Epithelial cell of proximal tubule (primary cell): ENCODE measurements around the gene CAPN9. TPM values are rescaled to one million over a fixed set of nuclear protein-coding genes. Genes with fewer than 3 reads are reported as not detected.
"Not testable (repeated sequence)": the region's sequence is repeated elsewhere in the genome, so short reads cannot be mapped to it uniquely, and the experiment has no call there.

Experiments used
- DNase-seq: peaks from one replicate; pipeline ENCODE4 v3.0.0-alpha.2; 2011; ENCODE audit warnings: low read depth
- H3K4me3 ChIP-seq: 2 replicates; pipeline ENCODE4 v1.5.1; 2011; ENCODE audit warnings: low read depth, mild to moderate bottlenecking, low read length
- total RNA-seq: library from RNA; depleted of rRNA; stranded (reverse); fragments of >200 nt; gene quantifications from 2 replicates; pipeline ENCODE4 v1.2.3, GENCODE V29; 2015
- TF ChIP-seq, protein P1 (sequence below): conservative IDR thresholded peaks from 2 replicates; pipeline ENCODE4 v1.5.1; 2012; ENCODE audit warnings: low read depth, mild to moderate bottlenecking, low read length

CAPN9 gene
- total RNA-seq, 1 donor from 2014 or later: not detected

DNA sequence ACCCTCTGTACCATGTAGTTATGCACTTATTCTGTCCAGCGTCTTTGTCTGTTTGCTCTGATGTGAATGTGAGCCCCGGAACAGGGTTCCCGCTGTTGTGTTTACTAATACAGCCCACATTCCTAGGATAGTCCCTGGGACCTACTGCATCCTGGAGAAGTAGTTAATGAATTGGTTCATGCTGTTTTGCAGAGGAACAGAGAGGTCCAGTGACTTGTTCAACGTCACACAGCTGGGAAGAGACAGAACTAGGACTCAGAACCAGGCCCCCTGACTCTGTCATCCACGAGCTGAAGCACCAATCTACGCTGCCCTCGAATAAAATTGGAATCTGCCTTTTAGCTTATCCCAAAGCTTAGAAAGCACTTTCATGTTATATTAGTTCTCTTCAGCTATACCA, 34.0 kb upstream of the CAPN9 start:
- no peak overlapping the region for H3K4me3 ChIP-seq
- DNase-seq: no peak
- TF ChIP-seq, protein P1, sequence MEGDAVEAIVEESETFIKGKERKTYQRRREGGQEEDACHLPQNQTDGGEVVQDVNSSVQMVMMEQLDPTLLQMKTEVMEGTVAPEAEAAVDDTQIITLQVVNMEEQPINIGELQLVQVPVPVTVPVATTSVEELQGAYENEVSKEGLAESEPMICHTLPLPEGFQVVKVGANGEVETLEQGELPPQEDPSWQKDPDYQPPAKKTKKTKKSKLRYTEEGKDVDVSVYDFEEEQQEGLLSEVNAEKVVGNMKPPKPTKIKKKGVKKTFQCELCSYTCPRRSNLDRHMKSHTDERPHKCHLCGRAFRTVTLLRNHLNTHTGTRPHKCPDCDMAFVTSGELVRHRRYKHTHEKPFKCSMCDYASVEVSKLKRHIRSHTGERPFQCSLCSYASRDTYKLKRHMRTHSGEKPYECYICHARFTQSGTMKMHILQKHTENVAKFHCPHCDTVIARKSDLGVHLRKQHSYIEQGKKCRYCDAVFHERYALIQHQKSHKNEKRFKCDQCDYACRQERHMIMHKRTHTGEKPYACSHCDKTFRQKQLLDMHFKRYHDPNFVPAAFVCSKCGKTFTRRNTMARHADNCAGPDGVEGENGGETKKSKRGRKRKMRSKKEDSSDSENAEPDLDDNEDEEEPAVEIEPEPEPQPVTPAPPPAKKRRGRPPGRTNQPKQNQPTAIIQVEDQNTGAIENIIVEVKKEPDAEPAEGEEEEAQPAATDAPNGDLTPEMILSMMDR: no peak

DNA sequence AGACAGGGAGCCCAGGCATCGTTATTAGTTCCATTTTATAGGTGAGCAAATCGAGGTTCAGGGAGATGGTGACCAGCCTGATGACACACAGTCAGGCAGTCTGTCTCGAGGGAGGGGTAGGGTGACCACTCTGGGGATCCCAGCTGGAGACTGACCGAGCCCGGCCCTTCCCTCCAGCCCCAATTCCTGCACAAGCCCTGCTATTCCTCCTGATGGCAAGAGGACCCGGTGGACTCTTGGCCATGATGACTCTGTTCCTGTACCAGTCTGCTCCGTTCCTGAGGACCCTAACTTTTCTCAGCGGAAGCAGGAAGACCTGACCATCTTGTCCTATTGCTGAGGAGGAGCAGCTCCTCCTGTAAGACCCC, 33.7 kb upstream of the CAPN9 start:
- peak overlapping the region; percentile 31 for H3K4me3 ChIP-seq
- TF ChIP-seq, protein P1: no peak
- no peak for DNase-seq

DNA sequence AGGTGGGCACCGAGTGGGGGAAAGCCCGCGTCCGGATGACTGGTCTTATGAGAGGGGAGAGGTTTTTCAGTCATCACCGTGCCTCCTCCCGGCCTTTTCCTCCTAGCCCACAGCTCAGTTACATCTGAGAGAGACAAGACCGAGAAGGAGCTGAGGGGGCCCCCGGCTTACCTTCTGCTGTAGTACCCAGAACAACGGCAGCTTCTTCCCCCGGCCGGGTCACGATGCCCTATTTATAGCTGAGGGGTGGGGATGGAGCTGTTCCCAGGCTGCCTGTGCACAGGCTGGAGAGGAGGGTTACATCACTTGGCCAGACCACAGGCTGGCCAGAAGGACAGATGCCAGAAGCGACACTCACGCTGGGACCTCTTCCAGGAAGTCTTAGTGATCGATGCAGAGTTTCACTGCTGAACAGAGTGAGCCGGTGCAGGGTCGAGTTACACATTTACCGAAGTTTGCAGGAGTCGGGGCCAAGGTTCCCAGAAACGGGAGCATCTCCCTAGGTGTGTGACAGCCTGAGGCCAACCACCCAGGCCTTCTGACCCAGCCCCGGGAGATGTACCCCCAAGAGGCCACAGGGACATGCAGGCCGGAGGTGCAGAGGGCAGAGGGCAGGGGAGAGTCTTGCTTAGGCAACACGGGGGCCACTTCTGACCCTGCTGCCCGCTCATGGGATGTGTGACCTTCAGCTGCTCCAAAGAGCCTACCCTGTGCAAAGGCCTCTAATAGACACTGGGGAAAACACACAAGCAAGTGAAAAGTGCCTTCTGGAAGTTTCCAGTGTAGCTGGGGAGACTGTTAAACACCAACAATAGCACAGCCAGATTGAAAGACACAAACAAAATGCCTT, 33.0 kb upstream of the CAPN9 start, which contains the start of gene AGT:
AGT (minus strand) TSS at position 208 of the 850 bp plus-strand sequence. CDS start 3,299 bp downstream, outside the sequence.
- DNase-seq: peak; percentile 51
- H3K4me3 ChIP-seq: peak within 1 kb of the TSS; percentile 31
- TF ChIP-seq, protein P1: no peak

DNA sequence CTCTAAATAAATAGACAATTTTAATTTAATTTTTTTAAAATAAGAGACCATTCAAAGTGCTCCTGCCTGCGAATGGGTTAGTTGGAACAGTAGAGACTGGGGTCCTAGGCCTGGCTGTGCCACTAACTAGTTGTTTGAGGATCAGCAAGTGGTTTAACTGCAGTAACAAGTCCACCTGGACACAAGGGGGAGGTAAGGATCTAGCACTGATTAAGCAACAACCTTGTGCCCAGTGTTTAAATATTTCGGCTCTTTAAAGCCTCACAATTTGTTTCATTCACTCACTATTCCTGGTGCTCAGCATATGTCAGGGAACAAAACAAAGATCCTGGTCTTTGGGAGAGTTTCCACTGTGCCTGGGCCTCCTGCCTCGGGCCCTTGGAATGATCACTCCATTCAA, 31.7 kb upstream of the CAPN9 start:
- DNase-seq: no peak
- no peak overlapping the region for H3K4me3 ChIP-seq
- TF ChIP-seq, protein P1: peak; percentile 31

DNA sequence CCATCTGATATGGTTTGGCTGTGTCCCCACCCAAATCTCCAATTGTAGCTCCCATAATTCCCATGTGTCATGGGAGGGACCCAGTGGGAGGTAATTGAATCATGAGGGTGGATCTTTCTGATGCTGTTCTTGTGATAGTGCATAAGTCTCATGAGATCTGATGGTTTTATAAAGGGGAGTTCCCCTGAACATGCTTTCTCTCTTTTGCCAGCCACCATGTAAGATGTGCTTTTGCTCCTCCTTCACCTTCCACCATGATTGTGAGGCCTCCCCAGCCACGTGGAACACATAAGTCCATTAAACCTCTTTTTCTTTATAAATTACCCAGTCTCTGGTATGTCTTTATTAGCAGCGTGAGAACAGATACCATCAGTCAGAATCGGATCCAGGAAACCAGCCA, 30.7 kb upstream of the CAPN9 start:
- not testable (repeated sequence) for DNase-seq, H3K4me3 ChIP-seq

DNA sequence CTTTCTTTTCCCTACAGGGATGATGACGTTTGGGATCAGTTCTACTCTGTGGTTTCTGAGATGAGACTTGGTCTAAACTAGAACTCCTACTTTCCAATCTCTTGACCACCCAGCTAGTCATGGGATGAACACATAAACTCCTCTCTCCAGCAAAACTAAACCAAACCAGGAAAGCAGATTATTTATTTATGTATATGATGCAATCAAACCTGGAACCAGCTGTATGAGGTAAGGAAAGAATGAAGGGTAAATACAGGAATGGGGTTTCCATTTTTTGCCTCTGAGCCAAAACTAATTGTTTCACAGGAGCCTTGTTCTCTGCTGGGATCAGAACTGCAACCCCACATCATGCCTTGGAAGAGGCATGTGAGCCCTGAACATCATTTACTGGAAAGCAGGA, 29.9 kb upstream of the CAPN9 start:
- H3K4me3 ChIP-seq: no peak overlapping the region
- TF ChIP-seq, protein P1: no peak
- DNase-seq: no peak

DNA sequence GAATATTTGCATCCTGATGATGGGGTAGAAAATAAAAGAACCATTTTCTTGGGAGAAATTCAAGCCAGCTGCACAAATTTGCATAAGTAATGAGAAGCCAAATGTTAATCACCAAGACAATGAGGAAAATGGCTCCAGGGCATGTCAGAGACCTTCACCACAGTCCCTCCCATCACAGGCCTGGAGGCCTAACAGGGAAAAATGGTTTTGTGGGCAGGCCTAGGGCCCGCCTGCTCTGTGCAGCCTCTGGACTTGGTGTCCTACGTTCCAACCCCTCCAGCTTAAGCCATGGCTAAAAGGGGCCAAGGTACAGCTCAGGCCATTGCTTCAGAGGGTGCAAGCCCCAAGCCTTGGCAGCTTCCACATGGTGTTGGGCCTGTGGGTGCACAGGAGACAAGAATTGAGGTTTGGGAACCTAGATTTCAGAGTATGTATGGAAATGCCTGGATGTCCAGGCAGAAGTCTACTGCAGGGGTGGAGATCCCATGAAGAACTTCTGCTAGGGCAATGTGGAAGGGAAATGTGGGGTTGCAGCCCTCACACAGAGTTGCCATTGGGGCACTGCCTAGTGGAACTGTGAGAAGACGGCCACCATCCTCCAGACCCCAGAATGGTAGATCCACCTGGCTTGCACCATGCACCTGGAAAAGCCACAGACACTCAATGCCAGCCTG, 25.2 kb upstream of the CAPN9 start:
- DNase-seq: not testable (repeated sequence)

More for the DNA sequence above, 25.2 kb upstream of the CAPN9 start:
- not testable (repeated sequence) for H3K4me3 ChIP-seq
